Ascending aorta (tissue), 2 donors: ENCODE measurements around the gene MALRD1. TPM values are rescaled to one million over a fixed set of nuclear protein-coding genes. Genes with fewer than 3 reads are reported as not detected.

ENCODE experiments used
- DNase-seq, 2 donors: peaks; one replicate each; pipeline ENCODE4 v3.0.0-alpha.2; 2019; ENCODE audit warnings: low spot score in 2 of 2
- H3K27ac ChIP-seq, 2 donors: fragments of 200-600 bp; sonication (generic); one replicate each; pipeline ENCODE4 v1.5.1; 2016 to 2017; ENCODE audit warnings: mild to moderate bottlenecking in 1 of 2
- H3K27me3 ChIP-seq: fragments of 200-600 bp; sonication (generic); one replicate; pipeline ENCODE4 v1.5.1; 2017
- H3K36me3 ChIP-seq, 2 donors: fragments of 200-600 bp; sonication (generic); one replicate each; pipeline ENCODE4 v1.5.1; 2016
- H3K4me1 ChIP-seq, 2 donors: fragments of 200-600 bp; sonication (generic); one replicate each; pipeline ENCODE4 v1.5.1; 2016 to 2017; ENCODE audit warnings: mild to moderate bottlenecking in 1 of 2
- H3K4me3 ChIP-seq, 2 donors: fragments of 200-600 bp; sonication (generic); one replicate each; pipeline ENCODE4 v1.5.1; 2016 to 2017; ENCODE audit warnings: mild to moderate bottlenecking in 1 of 2
- H3K9me3 ChIP-seq, 2 donors: fragments of 200-600 bp; sonication (generic); one replicate each; pipeline ENCODE4 v1.5.1; 2016
- CTCF ChIP-seq, 3 experiments: fragments of 200-600 bp in 2 of 3; fragments of 450-650 bp in 1 of 3; sonication (generic) in 2 of 3; IDR thresholded peaks; one replicate each; pipeline ENCODE4 v1.5.1; 2016 to 2019; ENCODE audit warnings: antibody characterized with exemption in 3 of 3, mild to moderate bottlenecking in 1 of 3, moderate library complexity in 1 of 3
- intact Hi-C: fragments of 100-400 bp; cut with DNase I; formaldehyde crosslinking; loops from one replicate; pipeline ENCODE4 v1.15.1; 2023
- total RNA-seq: library from RNA; depleted of rRNA; stranded (reverse); fragments of >200 nt; gene quantifications from one replicate; pipeline ENCODE4 v1.1.0, GENCODE V29; 2016

The MALRD1 gene
- total RNA-seq, 1 donor from 2014 or later, result not detected

DNA sequence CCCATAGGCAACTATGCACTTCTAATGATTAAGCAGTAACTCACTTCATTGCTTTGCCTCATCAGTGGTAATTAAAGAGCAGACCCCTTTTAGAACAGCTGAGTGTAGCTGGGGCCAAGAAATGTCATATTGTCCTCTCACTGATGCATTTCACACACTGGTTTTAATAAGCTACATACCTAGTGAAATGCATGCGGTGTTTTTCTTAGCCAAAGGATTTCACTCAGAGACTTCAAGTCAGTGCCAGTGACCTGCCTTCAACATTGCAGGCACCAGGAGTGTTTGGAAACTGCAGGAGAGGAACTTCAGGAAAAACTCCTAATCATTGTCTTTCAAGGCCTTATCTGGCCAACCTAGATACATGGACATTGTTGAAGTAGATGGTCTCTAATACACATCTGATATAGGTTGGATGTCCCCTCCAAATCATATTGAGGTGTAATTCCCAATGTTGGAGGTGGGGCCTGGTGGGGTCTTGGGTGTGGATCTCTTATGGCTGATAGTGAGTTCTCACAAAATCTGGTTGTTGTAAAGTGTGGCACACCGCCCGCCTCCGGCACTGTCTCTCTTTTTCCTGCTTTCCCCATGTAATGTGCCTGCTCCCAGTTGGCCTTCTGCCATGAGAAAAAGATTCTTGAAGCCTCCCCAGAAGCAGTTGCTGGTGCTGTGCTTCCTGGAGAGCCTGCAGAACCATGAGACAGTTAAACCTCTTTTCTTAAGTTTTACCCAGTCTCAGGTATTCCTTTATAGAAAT is 515.0 kb downstream of the MALRD1 start:
- Histone ChIP-seq H3K4me1 (peaks cover 0 to 10% of the 10 kb centered on the region in 2 donors), H3K4me3 (no peak overlapping the region), H3K9me3 (no peaks in the 10 kb centered on the region), H3K36me3 (no peaks in the 10 kb centered on the region), H3K27ac (peak overlapping the region; percentile 31 to 79), H3K27me3 (no peaks in the 10 kb centered on the region)
- intact Hi-C loops, result loop anchor here (5.0 kb wide), 1 partner anchor 64 kb away; no protein-coding TSS in a partner anchor
- no peak for TF ChIP-seq CTCF (IDR thresholded peaks at IDR 0.05)
- no peak for DNase-seq

GRCh38 chr10:19570120-19570519 is 521.5 kb downstream of the MALRD1 start:
- Histone ChIP-seq H3K27ac (no peak overlapping the region), H3K4me1 (peaks cover 0 to 11% of the 10 kb centered on the region in 2 donors), H3K9me3 (no peaks in the 10 kb centered on the region), H3K4me3 (no peak overlapping the region), H3K36me3 (no peaks in the 10 kb centered on the region), H3K27me3 (no peaks in the 10 kb centered on the region)
- no peak for TF ChIP-seq CTCF (IDR thresholded peaks at IDR 0.05)
- intact Hi-C loops, result loop anchor here (5.0 kb wide), 2 partner anchors 247 to 352 kb away; partner anchors contain the start of gene PLXDC2
- DNase-seq, result no peak

DNA sequence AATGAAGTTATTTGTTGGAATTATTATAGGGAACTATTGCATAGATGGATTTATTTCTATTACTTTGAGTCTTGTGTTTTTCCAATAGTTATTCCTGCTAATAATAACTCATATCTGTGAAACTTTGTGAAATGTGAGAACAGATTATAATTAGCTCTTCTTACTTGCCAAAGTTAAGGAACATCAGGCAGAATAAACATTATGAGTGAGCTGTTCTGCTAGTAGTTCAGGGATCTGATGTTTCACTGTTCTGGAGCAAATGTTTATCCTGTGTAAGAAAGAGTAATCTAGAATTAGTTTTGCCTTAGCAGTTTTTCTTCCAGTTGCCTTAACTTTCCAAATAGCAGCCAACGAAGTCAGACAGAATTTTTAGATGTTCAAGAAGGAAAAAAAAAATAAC is 522.4 kb downstream of the MALRD1 start:
- peak overlapping the region; percentile 24 to 47 for H3K27ac ChIP-seq
- intact Hi-C loops, result loop anchor here (5.0 kb wide), 2 partner anchors 246 to 351 kb away; partner anchors contain the start of gene PLXDC2
- H3K27me3 ChIP-seq, result no peaks in the 10 kb centered on the region
- H3K4me1 ChIP-seq, result peaks cover 0 to 11% of the 10 kb centered on the region in 2 donors
- no peak for TF ChIP-seq CTCF (IDR thresholded peaks at IDR 0.05)
- no peak overlapping the region for H3K4me3 ChIP-seq
- no peak for DNase-seq
- no peaks in the 10 kb centered on the region for H3K9me3 ChIP-seq
- H3K36me3 ChIP-seq, result no peaks in the 10 kb centered on the region

- no peak for TF ChIP-seq CTCF (IDR thresholded peaks at IDR 0.05)
- peaks cover 0 to 11% of the 10 kb centered on the region in 2 donors for H3K4me1 ChIP-seq
- H3K27ac ChIP-seq, result no peak overlapping the region
- DNase-seq, result no peak
- H3K4me3 ChIP-seq, result no peak overlapping the region
- no peaks in the 10 kb centered on the region for H3K27me3 ChIP-seq
- intact Hi-C loops, result loop anchor here (5.0 kb wide), 2 partner anchors 245 to 350 kb away; partner anchors contain the start of gene PLXDC2
- H3K9me3 ChIP-seq, result no peaks in the 10 kb centered on the region
- H3K36me3 ChIP-seq, result no peaks in the 10 kb centered on the region
Observed at GRCh38 chr10:19572056-19572455, 523.5 kb downstream of the MALRD1 start.

DNA sequence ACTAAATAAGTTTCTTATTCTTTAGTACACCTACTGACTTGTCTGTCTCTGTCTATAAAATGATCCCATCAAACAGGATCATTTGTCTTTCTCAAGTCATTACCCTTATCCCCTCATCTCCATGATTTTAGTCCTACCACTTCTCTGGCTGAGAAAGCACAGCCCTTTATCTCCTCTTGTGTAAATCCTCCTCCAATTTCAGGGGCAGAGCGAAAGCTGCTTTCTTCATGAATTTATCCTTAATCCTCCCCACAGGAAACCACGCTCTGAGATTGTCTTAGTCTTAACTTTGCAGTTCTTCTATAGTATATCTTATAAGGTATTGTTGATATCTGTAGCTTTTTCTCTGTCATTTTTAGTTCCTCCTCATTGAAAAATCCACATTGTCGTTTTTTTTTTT is 528.0 kb downstream of the MALRD1 start:
- intact Hi-C loops, result no loop called here
- peaks cover 0 to 5% of the 10 kb centered on the region in 2 donors for H3K4me1 ChIP-seq
- H3K9me3 ChIP-seq, result no peaks in the 10 kb centered on the region
- no peak for DNase-seq
- H3K36me3 ChIP-seq, result no peaks in the 10 kb centered on the region
- no peak overlapping the region for H3K27ac ChIP-seq
- H3K4me3 ChIP-seq, result no peak overlapping the region
- TF ChIP-seq CTCF (IDR thresholded peaks at IDR 0.05), result no peak
- no peaks in the 10 kb centered on the region for H3K27me3 ChIP-seq
